ENCODE data around the gene OR2G2. TPM values are rescaled to one million over a fixed set of nuclear protein-coding genes. Genes with fewer than 3 reads are reported as not detected.

The OR2G2 gene
- polyA plus RNA-seq, 3 donors = not detected

GRCh38 chr1:247548769-247549182, 39.4 kb upstream of the OR2G2 start, which contains the start of gene GCSAML:
GCSAML (plus strand) TSS chr1:247549134; CDS start chr1:247549192, 58 bp downstream.
- Mint-ChIP-seq H3K36me3 (no peaks in the 10 kb centered on the region), H3K27me3 (ENCODE audit: low read depth in 3 of 3) (peaks cover 4 to 19% (median 11%) of the 10 kb centered on the region in 3 donors), H3K4me1 (peaks cover 13% of the 10 kb centered on the region), H3K9me3 (peaks cover 0 to 3% (median 0%) of the 10 kb centered on the region in 7 donors), H3K4me3 (peak within 1 kb of the TSS in 1 of 2 donors; percentile 90), H3K27ac (peak within 1 kb of the TSS in 1 of 7 donors; percentile 26)
- Histone ChIP-seq H2AFZ (ENCODE audit: insufficient read depth, low read depth, low read length, poor library complexity, severe bottlenecking) (no peak within 1 kb of the TSS), H4K20me1 (ENCODE audit: insufficient read depth, low read length) (no peaks in the 10 kb centered on the region), H3K27me3 (ENCODE audit: control insufficient read depth in 2 of 2, insufficient read depth in 2 of 2, low read length in 2 of 2) (peaks cover 2% of the 10 kb centered on the region in 2 donors), H3K4me3 (replicated peaks in 1 of 3; ENCODE audit: low read depth in 2 of 3, low read length in 3 of 3) (peak within 1 kb of the TSS in 1 of 3 experiments; percentile 45), H3K9me3 (replicated peaks in 1 of 2; ENCODE audit: control insufficient read depth in 1 of 2, insufficient read depth in 1 of 2, low read length in 2 of 2) (no peaks in the 10 kb centered on the region), H3K4me2 (replicated peaks; ENCODE audit: extremely low read depth, low read length, poor library complexity, severe bottlenecking) (peak within 1 kb of the TSS; percentile 60), H3K4me1 (ENCODE audit: control insufficient read depth in 1 of 2, insufficient read depth in 2 of 2, low read length in 2 of 2) (peaks cover 12% of the 10 kb centered on the region in 2 donors), H3K9ac (ENCODE audit: insufficient read depth, low read length, poor library complexity, severe bottlenecking) (no peak within 1 kb of the TSS), H3K79me2 (ENCODE audit: insufficient read depth, low read length) (no peaks in the 10 kb centered on the region), H3K36me3 (replicated peaks in 1 of 2; ENCODE audit: control insufficient read depth in 1 of 2, insufficient read depth in 2 of 2, low read length in 2 of 2) (no peaks in the 10 kb centered on the region), H3K27ac (ENCODE audit: low read depth in 1 of 2, low read length in 2 of 2) (no peak within 1 kb of the TSS)
- peak; percentile 10 to 88 (median 18) for DNase-seq
- intact Hi-C loops (cut with micrococcal nuclease) = no loop called here
- 0% methylated on average over 5 of the region's 13 CpGs for WGBS (ENCODE audit: insufficient coverage)
- TF ChIP-seq CTCF (IDR thresholded peaks at IDR 0.05) = no peak

GRCh38 chr1:247551721-247552120, 36.4 kb upstream of the OR2G2 start:
- peaks cover 0 to 3% (median 1%) of the 10 kb centered on the region in 7 donors for H3K9me3 Mint-ChIP-seq
- no peaks in the 10 kb centered on the region for H3K36me3 ChIP-seq (replicated peaks in 1 of 2; ENCODE audit: control insufficient read depth in 1 of 2, insufficient read depth in 2 of 2, low read length in 2 of 2)

More at GRCh38 chr1:247551721-247552120, 36.4 kb upstream of the OR2G2 start:
- H3K4me3 Mint-ChIP-seq = no peak overlapping the region
- Histone ChIP-seq H2AFZ (ENCODE audit: insufficient read depth, low read depth, low read length, poor library complexity, severe bottlenecking) (no peak overlapping the region), H3K79me2 (ENCODE audit: insufficient read depth, low read length) (no peaks in the 10 kb centered on the region), H3K9ac (ENCODE audit: insufficient read depth, low read length, poor library complexity, severe bottlenecking) (no peak overlapping the region), H3K27ac (ENCODE audit: low read depth in 1 of 2, low read length in 2 of 2) (no peak overlapping the region), H3K9me3 (replicated peaks in 1 of 2; ENCODE audit: control insufficient read depth in 1 of 2, insufficient read depth in 1 of 2, low read length in 2 of 2) (no peaks in the 10 kb centered on the region), H3K4me3 (replicated peaks in 1 of 3; ENCODE audit: low read depth in 2 of 3, low read length in 3 of 3) (no peak overlapping the region), H4K20me1 (ENCODE audit: insufficient read depth, low read length) (no peaks in the 10 kb centered on the region), H3K4me2 (replicated peaks; ENCODE audit: extremely low read depth, low read length, poor library complexity, severe bottlenecking) (no peak overlapping the region), H3K27me3 (ENCODE audit: control insufficient read depth in 2 of 2, insufficient read depth in 2 of 2, low read length in 2 of 2) (peaks cover 2% of the 10 kb centered on the region in 2 donors), H3K4me1 (ENCODE audit: control insufficient read depth in 1 of 2, insufficient read depth in 2 of 2, low read length in 2 of 2) (peaks cover 12% of the 10 kb centered on the region in 2 donors)
- WGBS (ENCODE audit: insufficient coverage) = no CpG with 5 or more reads among the region's 1 CpG
- no peaks in the 10 kb centered on the region for H3K36me3 Mint-ChIP-seq
- intact Hi-C loops (cut with micrococcal nuclease) = no loop called here
- no peak overlapping the region for H3K27ac Mint-ChIP-seq
- peaks cover 4 to 18% (median 9%) of the 10 kb centered on the region in 3 donors for H3K27me3 Mint-ChIP-seq (ENCODE audit: low read depth in 3 of 3)
- no peak for DNase-seq
- peaks cover 13% of the 10 kb centered on the region for H3K4me1 Mint-ChIP-seq
- TF ChIP-seq CTCF (IDR thresholded peaks at IDR 0.05) = no peak

Measured in CD14-positive monocyte (primary cell).